ENCODE measurements around the gene P2RY14.
A peak's percentile ranks its signal among the peaks of the same experiment; 100 is the strongest.
"Not testable (repeated sequence)": the region's sequence is repeated elsewhere in the genome, so short reads cannot be mapped to it uniquely, and the experiment has no call there.

The P2RY14 gene

DNA sequence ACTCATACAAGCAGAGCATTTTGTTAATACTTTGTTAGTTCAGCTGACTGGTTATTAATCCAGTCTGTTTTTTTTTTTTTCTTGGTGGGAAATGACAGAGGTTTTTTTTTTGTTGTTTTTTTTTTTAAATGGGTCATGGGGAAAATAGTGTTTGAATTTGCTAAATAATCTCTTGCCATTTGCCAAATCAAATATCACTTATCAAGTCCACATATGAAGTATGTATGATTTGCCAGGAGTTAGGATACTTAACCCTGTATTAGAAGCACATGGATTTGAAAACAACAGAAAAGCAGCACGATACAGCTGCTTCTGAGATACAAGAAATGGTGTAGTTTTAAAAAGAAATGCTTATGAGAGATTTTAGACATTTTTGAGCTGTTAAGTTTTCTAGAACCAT is 21.6 kb downstream of the P2RY14 start:
- DNase-seq: no peak

DNA sequence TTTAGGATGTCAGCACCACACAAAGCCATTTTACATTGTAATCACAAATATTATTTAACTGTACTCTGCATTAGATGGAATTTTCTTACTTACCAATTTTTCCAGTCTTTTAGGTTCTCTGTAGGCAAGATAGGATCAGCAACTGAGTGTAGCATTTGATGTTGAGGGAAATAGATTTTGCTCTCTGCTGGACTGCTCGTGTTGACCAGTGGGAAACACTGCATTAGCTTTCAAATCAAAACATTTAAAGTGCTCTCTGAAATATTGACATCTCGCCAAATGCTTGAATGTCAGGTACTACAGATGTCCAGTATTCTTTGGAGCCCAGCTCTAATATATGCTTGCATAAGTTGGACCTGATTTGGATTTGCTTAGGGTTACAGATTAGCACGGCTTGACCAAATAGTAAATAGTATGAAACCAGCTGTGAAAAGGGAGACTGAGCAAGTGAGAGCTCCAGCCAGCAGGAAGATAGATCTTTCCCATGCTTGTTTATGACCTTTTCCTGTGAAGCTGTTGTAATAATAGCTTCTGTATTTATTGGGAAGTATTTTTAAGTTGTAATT is 29.5 kb downstream of the P2RY14 start:
- peak; percentile 2 for DNase-seq

DNA sequence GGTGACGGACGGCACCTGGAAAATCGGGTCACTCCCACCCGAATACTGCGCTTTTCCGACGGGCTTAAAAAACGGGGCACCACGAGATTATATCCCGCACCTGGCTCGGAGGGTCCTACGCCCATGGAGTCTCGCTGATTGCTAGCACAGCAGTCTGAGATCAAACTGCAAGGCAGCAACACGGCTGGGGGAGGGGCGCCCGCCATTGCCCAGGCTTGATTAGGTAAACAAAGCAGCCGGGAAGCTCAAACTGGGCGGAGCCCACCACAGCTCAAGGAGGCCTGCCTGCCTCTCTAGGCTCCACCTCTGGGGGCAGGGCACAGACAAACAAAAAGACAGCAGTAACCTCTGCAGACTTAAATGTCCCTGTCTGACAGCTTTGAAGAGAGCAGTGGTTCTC is 36.3 kb downstream of the P2RY14 start:
- not testable (repeated sequence) for DNase-seq

DNA sequence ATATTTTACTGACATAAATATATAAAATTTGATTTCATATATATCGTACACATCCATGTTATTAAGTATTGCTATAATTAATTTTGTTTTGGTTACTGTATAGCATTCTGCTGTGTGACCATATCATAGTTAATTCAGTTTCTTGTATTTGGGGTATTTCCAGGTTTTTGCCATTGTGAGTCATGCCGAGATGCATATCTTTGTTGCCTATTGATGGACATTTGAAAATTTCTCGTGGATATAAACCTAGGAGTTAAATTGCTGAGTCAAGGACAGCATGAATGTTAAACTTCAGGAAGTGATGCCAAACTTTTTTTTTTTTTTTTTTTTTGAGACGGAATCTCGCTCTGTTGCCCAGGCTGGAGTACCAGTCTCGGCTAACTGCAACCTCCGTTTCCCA is 41.6 kb downstream of the P2RY14 start:
- no peak for DNase-seq

DNA sequence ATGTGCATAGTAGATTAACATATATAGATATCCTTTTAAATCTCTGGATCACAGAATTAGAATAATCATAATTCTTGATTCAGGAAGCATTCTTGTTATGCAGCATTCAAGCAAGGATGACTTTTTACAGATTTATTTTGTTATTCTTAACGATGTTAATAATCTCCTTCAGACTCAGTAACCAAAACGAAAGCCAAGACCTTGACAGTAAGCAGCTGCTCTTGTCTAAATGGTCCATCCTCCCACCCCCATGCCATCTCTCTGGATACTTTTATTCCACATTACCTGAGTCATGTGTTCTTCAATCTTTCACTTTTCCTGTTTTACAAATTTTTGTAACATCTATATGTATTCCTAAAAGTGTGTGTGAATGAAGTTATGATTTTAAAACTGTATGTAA is 42.0 kb downstream of the P2RY14 start:
- DNase-seq: no peak

DNA sequence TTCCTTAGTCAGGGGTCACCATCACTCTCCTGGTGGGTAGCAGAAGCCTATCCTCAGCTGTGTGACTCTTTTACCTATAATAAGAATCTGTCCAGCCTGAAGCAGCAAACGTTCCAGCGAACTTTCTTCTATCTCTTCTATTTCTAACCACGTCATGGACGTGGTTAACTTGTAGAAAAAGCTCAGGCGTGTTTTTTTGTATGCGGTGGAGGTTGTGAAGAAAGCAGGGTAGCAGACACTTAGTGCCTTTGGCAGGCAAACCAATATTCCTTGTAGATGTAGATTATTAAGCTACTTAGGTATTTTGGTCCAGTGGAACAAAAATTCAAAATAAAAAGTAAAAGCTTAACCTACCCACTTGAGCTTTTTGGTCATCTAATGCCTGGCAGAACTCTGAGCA is 43.5 kb downstream of the P2RY14 start:
- DNase-seq: no peak

DNA sequence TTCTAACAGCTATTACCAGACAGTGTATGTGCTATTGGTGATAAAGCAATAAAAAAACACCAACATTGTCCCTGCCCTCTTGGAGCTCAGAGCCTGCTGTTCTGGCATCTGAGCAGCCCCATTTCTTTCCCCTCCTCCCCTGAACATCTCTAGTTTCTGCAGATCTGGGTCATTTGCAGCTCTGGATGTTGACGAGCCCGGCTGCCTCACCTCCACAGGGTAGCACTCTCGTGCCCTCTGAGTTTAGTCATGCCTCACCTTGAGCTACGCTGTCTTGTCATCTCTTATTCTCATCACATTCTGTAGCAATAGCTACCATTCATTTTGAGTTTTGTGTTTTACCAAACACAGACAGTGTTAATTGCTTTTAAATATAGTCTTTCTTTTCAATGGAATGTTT is 45.4 kb downstream of the P2RY14 start:
- DNase-seq: no peak

DNA sequence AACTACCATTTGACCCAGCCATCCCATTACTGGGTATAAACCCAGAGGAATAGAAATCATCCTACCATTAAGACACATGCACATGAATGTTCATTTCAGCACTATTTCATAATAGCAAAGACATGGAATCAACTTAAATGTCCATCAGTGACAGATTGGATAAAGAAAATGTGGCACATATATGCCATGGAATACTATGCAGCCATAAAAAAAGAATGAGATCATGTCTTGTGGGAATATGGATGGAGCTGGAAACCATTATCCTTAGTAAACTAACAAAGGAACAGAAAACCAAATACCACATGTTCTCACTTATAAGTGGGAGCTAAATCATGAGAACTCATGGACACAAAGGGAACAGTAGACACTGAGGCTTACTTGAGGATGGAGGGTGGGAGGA is 45.9 kb downstream of the P2RY14 start:
- DNase-seq: not testable (repeated sequence)

DNA sequence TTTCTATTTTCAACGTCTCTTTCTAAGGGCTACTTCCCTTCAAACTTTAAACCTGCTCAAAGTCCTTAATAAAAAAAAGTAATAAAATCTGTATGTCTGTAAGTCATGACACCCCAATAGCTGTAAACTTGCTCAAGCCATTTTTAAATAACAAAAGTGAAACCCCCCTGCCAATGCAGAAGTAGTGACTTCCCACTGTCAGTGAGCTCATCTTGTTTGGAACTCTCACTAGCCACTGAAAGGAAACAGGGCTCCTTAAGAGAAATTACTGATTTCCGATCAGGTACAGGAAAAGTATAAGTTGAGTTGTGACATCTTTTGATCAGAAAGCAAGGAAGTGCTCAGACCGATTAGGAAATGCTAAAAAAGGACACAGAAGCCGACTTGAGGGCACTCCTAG is 47.7 kb downstream of the P2RY14 start:
- DNase-seq: no peak

DNA sequence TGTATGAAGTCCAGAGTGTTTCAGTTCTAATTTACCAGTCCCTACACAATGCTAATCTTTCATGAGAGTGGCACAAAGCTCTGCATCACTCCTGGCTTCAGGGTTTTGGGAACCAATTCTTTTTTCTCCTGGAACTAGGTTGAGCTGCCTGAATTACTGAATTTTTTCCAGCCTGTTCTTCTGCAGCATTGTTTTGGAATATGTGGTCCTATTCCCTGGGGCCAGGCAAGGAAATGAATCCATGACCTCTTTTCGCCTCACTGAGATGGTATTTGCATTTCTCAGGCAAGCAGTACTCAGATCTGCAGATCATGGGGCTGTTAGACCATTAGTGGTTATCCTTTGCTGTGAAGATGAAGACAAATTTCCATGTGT is 49.7 kb downstream of the P2RY14 start:
- peak; percentile 18 for DNase-seq

DNA sequence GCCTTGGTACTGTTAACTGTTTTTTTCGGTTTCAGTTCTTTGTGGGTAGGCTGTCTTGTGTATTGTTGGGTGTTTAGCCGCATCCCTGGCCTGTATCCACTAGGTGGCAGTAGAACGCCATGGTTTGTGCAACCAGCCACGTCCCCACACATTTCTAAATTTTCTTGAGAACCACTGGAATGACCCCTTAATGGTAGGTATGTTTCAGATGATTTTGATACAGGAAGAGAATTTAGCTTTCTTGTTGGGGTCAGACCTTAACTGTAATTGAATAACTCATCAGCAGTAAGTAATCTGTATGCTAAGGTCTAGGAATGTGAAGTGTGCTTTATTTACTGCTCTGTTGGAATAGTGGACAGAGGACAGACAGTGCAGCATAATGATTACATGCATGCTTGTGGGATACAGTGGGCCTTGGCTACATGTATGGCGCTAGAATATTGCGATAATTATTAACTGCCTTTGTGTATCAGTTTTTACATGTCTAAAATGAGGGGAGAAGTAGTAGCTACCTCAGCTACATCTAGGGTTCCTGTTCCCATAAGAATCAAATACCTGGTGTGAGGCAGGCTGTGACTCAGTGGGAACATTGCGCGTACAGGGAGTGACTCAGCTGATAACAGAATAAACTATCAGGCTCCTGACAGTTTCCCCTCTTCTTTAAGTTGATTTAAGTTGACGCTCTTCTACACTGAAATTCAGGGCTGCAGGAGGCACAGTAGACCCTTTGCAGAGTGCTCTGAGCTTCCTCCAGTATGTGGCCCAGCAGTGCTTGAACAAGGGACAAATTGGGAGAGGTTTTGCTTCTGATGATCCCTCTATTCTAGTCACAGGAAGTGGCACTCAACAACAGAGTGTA is 50.3 kb downstream of the P2RY14 start:
- peak; percentile 61 for DNase-seq

DNA sequence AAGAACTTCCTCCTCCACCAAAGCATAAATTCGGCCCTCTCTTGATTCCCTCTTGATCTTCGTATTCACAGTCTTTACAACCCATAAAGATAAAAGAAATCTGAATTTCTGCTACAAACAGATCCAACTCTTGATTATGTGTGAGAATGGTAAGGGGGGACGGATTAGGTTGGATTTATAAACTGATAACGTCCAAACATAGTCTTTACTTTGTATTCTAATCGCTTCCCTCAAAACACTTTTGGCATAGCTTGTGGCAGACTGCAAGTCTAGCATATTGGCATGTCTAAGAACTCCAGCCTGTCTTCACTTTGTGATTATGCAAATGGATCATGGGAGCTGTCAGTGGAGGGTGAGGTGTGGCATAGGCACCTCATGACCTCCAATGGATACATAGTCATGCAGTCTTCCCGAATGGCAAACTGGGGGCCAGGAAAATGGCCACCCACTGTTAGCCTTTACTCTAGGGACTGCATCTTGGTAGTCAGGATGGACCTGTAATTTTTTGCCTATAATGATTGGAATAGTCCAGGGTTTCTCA is 51.0 kb downstream of the P2RY14 start:
- no peak for DNase-seq

DNA sequence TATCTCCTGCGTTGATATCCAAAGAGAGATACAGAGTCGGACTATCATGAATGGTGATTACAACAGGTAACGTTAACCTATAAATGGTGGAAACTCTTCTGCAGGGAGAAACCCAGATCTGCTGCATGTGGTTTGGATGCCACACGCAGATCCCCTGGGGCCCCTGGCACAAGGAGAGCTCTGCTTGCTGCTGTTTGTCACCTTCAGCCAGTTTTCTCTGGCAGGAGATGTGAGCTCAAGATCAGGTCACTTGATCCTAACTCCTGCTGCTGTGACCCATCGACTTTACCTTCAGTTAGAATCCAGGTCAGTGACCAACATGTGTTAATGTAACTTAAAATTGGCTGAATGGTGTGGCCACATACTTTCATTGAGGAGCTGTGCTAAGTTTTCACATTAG is 51.5 kb downstream of the P2RY14 start:
- DNase-seq: no peak

DNA sequence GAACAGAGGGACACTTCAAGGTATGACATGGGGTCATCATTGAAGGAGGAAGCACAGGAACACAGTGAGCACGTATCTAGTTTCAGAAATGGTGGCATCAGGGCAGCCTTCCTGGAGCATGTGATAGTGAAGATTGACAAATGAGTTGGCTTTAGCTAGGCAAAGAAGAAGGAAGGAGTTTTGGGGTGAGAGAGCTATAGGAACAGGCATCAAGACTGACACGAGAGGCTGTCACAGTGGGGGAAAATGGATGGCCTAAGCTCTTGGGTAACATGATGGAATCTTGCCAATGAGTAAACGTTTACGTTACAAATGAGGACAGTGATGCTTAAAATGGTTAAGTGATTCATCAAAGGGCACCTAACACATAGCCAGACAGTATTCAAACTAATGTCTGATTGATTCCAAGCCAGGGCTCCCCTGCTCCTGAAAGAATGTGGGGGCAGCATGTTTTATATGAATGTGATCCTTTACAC is 52.2 kb downstream of the P2RY14 start:
- peak; percentile 70 for DNase-seq

DNA sequence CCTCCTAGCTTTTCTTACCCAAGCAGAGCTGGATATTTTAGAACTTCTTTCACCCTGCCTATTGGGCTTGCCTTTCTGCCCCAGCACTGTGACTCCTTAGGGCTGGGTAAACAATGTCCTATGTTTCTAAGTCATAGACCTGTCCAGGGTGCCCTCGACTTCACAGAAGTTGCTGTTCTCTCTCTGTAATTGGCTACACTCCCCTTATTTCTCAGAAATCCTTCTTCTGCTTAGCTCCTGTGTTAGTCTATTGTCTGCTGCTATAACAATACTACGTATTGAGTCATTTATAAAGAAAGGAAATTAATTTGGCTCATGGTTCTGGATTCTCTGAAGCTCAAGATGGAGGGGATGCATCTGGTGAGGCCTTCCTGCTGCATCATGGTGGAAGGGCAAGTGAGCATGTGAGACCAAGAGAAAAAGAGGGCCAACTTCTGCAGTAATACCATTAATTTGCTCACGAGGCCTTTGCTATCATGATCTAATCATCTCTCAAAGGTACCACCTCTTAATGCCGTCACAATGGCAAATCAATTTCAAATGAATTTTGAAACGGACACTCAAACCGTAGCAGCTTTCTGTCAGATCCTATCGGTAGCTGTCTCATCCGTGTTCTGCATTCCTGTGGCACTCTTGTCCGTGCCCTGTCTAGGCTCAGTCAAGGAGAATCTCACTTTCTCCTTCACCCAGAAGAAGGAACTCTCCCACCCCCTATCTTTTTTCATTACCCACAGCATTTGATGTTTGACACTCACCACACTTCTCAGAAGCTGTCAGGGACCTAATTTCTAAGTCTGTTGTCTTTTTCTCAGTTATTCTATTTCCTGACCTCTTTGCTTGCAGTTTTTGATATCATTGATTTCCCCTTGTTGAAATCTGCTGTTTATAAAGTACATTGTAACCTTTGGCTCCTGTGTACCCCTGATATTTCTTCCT is 53.0 kb downstream of the P2RY14 start:
- DNase-seq: no peak

DNA sequence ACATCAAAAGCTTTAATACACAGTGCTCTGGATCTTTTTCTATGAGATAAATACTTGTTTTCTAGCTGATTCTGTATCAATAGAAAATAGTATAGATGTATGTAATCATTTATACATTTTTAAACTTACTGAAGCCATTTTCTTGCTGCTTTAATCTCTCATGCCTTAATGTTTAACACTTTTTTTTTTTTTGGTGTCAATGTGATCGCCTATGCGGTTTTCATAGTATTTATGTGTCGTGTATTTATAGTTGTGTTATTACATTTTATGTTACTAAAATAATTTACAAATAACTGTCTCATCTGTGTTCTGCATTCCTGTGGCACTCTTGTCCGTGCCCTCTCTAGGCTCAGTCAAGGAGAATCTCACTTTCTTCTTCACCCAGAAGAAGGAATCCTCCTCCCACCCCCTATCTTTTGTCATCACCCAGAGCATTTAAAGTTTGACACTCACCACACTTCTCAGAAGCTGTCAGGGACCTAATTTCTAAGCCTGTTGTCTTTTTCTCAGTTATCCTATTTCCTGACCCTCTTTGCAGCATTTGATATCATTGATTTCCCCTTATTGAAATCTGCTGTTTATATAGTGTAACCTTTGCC is 54.0 kb downstream of the P2RY14 start:
- DNase-seq: no peak

DNA sequence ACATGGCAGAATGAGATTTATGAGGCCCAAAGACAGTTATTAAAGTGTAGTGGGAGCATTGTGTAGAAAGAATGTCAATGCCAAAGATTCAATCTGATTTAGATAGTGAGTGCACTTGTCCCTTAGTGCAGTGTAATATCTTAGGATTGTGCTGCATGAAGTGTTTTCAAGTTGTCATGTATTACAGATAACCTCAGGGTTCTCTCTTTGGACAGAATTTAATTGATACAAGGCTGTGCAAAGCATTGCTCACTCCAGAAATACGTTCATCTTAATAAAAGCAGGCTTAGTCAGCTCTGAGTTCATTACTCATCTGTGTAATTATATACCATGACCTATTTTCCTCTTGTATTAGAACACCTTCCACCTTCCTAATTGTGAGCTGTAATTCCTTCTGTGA is 59.3 kb downstream of the P2RY14 start:
- DNase-seq: peak; percentile 16

DNA sequence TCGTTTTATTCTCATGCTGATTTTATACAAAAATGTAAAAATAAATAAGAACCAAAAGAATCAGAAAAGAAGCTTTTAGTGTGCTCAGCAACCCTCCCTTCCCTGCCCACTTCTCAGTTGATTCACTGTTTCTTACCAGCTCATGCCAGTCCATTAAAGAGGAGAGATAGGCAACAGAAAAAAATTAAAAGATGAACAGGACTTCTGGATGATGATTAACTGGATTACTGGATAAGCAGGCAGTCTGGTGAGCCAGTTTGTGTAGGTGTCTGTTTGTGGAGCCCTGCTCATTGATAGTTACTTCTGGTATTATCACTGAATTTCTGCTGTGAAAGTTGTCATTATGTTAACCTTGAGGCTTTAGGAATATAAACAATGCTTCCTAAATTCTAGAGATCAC is 60.2 kb downstream of the P2RY14 start:
- DNase-seq: no peak

DNA sequence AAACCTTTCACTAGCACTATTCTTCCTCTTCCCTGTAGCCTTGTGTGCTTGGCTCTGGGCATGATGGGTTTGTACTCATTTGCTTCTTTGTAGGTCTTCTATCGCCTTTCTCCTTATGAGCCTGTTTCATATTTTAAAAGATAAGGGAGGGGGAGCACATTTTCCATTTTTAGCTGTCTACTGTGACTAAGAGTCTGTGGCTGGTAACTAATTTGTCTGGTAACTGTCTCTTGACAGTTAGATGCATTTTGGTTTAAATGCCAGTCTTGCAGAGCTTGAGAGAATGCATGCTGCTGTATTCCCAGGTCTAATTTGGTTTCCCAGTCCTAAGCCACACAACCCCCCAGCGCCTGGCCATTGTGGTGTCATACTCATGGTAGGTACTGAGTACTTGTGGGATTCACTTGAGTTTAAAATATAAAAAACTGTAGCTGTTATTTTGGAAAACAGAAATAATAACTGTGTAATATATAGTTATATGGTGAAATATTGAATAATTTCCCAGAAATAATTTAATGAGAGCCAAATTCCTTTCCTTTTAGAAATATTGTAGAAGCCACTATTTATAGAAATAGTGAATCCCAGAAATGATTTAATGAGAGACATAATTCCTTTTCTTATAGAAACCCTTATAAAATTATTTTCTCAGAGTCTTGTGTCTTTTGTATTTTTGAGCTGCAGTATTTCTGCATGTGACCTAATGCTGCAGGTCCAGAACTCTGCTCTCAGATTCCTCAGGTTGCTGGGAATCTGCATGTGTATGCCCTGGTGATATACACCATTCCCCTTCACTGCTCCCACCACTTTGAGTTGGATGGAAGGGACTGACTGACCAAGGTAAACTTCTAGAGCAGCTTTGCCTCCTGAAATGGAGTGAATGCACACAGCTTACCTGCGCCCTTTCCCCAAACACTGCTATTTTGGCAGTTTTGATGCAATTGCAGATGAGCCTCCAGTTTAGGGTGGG is 61.4 kb downstream of the P2RY14 start:
- DNase-seq: no peak

DNA sequence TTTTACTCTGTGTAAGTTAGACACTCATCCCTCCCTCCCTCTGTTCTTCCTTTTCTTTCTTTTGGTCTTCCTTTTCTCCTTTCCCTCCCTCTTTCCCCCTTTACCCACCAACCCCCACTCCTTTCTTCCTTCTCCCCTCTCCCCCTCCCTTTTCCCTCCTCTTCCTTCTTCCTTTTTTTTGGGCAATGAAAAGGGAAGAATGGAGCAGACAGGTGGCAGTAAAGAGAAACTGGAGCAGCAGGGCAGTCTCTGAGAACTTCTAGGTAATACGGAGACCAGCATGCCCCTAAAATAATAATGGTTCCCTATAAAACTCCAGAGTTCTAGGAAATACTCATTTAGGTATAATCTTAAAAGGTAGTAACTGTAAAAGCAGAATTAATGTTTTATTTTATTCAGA is 63.9 kb downstream of the P2RY14 start:
- DNase-seq: peak; percentile 47

DNA sequence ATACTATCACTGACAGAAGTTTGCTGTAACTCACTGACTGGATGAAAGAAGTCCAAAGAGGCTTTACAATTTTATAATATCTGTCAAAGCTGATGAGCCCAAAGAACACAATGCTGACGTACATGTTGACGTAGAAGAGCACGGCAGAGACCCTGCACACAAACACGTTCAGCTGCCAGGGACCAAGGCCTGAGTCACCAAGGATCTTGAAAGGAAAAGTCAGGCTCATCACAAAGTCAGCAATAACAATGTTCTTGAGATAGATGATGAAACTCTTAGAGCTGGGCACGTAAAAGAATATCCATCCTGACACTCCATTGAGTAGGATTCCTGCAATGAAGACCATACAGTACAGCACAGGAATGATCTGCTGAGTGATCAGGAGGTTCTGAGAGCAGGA is 64.5 kb downstream of the P2RY14 start:
- no peak for DNase-seq

DNA sequence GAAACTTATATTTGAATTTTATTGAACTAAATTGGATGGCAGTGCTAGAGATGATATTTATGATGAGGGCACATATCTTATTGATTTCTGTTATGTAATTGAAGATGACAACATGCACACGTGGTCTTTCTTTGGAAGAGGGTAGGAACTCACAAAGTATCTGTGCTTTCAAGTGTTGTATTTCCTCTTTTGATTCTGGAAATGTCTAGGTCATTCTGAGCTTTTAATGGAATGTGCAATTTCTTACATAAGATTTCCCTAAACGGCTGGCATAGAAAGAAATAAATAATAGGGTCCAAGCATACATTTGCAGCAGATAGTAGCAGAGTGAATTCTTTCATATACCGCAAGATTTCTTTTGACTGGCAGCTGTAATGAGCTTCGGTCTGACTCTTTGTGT is 65.2 kb downstream of the P2RY14 start:
- no peak for DNase-seq

Measured in NCI-H69 (cell line).